ENCODE data around the gene FARP1.
"Not testable (repeated sequence)": the region's sequence is repeated elsewhere in the genome, so short reads cannot be mapped to it uniquely, and the experiment has no call there.

Gene FARP1

DNA sequence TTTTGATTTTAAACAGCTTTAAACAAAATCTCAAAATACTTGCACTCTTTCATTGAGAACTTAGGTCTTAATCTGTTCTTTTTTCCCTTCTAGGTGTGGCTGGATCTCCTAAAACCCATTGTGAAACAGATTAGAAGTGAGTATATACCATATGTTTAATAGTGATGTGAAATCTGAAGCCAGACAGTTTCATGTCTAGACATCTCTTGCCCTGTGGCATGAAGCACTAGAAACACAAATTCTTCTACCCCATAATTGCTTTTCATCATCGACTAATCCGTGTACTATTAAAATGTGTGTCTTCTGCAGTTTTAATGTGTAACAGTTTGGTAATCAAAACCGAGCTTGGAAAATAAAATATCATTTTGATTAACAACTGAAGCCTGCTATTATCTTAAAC is 222.4 kb downstream of the FARP1 start:
- no peak for DNase-seq (ENCODE audit: low read depth in 2 of 2)

- DNase-seq (ENCODE audit: low read depth in 2 of 2): no peak
Measured at GRCh38 chr13:98366010-98366409, 223.1 kb downstream of the FARP1 start.

DNA sequence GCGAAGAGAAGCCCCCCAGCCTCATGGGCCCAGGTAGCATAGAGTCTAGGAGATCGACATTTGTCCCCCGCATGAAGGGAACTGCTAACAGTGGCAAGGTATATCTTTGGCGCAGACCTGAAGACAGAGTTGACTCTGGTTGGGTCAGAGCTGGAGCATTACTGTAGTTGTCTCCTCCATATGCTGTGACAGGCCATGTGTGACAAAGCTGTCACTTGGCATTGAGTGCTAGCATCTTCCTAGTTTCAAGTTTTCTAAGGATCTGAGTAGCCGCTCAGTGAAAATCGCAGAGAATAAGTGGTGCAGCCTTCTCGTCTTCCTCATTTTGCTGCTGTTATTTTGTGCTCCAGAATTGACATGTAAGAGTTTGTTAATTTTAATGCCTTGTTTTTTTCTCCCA is 223.5 kb downstream of the FARP1 start:
- DNase-seq (ENCODE audit: low read depth in 2 of 2): no peak

DNA sequence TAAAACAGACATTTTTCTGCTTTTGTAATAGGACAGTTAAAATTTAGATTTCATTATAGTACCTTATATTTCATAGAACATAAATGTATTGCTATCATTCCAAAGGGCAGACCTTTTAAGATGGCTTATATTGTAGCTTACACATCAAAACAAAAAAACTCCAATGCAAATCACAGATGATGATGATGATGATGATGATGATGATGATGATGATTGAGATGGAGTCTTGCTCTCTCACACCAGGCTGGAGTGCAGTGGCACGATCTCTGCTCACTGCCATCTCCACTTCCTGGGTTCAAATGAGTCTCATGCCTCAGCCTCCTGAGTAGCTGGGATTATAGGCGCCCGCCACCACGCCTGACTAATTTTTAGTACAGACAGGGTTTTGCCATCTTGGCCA is 224.1 kb downstream of the FARP1 start:
- DNase-seq (ENCODE audit: low read depth in 2 of 2): no peak

GRCh38 chr13:98368019-98368418 is 225.1 kb downstream of the FARP1 start:
- no peak for DNase-seq (ENCODE audit: low read depth in 2 of 2)

GRCh38 chr13:98369520-98369919 is 226.6 kb downstream of the FARP1 start:
- not testable (repeated sequence) for DNase-seq (ENCODE audit: low read depth in 2 of 2)

DNA sequence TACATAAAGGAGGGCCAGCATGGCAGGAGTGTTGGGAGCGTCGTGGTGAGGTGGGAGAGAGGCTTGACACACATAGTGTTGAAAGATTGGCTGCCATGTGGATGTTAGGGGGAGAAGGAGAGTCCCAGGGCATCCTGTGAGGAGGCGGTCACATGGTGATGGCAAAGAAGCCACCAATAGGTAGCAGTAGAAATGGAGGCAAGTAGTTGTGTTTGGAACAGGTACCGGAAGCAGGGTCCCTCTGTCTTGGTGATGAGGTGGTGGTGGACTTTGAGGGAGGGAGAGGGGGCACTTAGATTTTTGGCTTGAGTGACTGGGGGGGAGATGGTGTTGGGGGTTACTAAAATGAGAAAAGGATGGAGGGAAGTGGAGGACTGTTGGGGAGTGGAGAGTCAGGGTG is 227.4 kb downstream of the FARP1 start:
- DNase-seq (ENCODE audit: low read depth in 2 of 2): no peak

- DNase-seq (ENCODE audit: low read depth in 2 of 2): no peak
Measured at GRCh38 chr13:98370806-98371515, 228.1 kb downstream of the FARP1 start.

GRCh38 chr13:98371516-98372023 is 228.7 kb downstream of the FARP1 start:
- DNase-seq (ENCODE audit: low read depth in 2 of 2): no peak

- DNase-seq (ENCODE audit: low read depth in 2 of 2): no peak
Measured at GRCh38 chr13:98372876-98373275, 230.0 kb downstream of the FARP1 start.

DNA sequence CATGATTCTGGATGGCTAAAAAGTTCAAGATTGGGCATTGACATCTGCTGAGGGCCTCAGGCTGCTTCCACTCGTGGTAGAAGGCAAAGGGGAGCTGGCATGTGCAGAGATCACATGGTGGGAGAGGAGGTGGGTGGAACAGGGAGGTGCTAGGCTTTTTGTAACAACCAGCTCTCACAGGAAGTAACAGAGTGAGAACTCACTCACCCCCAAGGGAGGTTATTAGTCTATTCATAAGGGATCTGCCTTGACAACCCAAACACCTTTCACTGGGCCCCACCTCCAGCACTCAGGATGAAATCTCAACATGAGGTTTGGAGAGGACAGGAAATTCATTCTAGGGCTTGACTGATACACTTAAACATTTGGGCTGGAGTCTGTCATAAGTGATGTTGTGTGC is 231.9 kb downstream of the FARP1 start:
- DNase-seq (ENCODE audit: low read depth in 2 of 2): no peak

DNA sequence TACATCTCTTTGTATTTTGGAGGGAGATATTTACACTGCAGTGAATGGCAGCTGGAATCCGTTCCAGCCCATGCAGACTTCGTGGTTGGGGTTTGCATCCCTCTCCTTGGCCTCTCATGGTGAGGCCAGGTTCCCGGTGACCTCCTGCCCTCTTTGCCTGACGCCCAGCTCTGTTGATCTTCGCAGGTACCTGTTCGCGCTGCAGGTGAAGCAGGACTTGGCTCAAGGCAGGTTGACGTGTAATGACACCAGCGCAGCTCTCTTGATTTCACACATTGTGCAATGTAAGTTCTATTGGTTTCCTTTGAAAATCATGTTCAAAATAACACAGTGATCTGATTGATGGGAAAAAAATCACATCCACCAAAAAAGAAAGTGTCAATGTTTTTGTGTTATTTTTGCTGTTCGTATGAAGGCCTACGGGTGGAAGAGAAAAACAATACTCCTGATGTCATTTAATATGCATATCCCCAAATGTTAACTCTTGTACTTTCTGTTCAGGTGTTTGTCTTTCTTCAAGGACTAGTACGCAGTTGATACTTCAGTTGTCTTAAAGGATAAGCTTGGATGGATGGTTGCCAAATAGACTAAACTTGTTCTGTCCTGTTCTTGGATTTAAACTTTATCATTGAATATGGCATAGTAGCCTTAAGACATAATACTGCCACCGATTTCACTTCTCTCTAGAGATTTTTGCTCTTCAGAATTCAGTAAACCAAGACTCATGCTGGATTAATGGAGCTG is 234.9 kb downstream of the FARP1 start:
- DNase-seq (ENCODE audit: low read depth in 2 of 2): no peak

GRCh38 chr13:98384739-98385138 is 241.8 kb downstream of the FARP1 start:
- DNase-seq (ENCODE audit: low read depth in 2 of 2): no peak

DNA sequence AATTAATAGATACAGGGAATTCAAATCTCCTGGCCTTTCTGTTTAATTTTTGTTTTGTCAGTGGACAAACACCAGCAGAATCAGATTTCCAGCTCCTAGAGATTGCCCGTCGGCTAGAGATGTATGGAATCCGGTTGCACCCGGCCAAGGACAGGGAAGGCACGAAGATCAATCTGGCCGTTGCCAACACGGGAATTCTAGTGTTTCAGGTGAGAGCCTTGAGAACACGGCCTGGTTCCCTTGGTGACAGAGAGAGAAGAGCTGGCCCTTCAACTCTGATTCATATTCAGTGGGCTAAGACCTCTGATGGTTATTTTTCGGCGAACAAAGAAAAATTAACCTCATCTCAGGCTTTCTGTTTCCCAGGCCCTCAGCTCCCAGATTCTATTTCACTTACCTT is 242.7 kb downstream of the FARP1 start:
- DNase-seq (ENCODE audit: low read depth in 2 of 2): no peak

- no peak for DNase-seq (ENCODE audit: low read depth in 2 of 2)
Measured at GRCh38 chr13:98386637-98387036, 243.7 kb downstream of the FARP1 start.

- DNase-seq (ENCODE audit: low read depth in 2 of 2): no peak
Measured at GRCh38 chr13:98389319-98389718, 246.4 kb downstream of the FARP1 start.

DNA sequence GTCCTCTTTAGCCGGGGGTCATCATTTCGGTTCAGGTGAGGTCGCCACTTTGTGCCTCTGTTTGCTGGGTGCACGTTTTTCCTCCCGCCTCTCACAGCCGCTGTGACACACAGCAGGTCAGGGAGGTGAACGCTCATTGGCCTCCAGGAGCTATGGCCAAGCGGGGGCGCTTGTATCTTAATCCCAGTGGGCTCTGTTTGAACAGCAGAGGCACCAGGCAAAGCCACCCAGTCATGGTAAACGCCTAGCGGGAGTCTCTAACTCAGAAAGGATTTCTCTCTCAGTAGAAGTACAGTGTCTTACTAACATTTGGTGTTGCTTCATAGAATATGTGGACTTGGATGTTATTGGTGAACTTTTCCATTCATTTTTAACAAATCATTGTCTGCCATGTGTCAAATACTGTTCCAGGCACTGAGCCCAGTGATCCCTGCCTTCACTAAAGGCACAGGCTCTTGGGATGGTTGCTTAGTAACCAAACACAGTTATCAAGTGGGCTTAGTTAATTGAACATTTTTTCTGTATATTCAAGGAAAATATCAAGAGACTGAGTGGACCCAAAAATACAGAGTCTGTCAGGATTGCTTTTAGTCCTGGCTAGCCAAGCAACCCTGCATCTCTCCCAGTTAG is 247.3 kb downstream of the FARP1 start:
- DNase-seq (ENCODE audit: low read depth in 2 of 2): no peak

DNA sequence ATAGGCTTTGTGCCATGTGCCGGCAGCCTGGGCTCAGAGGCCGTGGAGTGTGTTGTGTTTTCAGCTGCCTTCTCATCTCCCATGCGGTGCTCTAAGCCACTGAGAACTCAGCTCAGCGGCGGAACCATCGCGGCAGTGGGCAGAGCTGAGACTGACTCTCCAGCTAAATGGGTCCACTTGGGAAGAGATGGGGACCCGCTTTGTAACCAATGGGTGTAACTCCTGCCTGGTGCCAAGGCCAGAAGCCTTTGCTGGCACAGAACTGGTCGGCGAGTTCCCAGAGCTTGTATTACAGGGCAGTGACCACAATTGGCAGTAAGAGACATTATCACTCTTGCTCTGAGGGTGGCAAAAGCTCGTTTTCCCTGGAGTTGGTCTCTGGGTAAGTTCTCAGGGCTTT is 251.0 kb downstream of the FARP1 start:
- DNase-seq (ENCODE audit: low read depth in 2 of 2): no peak

DNA sequence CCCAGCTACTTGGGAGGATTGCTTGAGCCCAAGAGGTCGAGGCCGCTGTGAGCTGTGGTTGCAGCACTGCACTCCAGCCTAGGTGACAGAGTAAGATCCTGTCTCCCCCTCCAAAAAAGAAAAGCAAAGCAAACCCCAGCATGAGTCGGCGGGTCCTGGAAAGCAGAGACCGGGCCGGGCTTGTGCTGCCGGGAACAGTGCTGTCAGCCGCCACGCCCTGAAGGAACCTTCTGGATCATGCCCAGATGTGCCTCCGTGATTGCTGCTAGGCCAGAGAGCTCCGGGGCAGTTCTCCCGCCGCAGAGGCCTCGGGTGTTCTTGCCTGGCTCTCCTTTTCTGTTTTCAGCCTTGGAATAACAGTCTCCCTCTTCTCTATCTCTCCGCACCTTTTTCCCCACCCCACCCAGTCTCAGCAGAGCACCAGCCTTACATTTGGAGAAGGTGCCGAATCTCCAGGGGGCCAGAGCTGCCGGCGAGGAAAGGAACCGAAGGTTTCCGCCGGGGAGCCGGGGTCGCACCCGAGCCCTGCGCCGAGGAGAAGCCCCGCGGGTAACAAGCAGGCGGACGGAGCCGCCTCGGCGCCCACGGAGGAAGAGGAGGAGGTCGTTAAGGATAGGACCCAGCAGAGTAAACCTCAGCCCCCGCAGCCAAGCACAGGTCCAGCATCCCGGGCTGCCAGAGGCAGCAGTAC is 252.1 kb downstream of the FARP1 start:
- DNase-seq (ENCODE audit: low read depth in 2 of 2): no peak

- DNase-seq (ENCODE audit: low read depth in 2 of 2): no peak
Measured at GRCh38 chr13:98396071-98396710, 253.3 kb downstream of the FARP1 start.

GRCh38 chr13:98397221-98397620 is 254.3 kb downstream of the FARP1 start:
- no peak for DNase-seq (ENCODE audit: low read depth in 2 of 2)

DNA sequence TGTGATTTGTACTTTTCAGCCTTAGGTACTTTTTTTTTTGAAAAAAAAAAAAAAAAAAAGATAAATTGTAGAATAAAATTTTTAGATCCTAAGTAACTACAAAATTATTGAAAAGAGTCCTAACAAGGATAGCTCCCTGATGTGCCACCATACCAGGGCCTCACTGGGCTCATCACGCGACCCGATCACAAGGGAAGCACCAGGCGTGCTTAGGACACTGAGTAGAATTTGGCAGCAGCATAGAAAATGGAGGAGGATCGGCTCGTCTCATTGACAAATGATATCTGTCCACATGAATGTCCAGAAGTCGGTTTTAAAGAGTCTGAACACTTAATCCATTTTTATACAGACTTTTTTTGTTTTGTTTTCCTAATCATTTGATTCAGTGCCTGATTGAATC is 255.0 kb downstream of the FARP1 start:
- no peak for DNase-seq (ENCODE audit: low read depth in 2 of 2)

Measured in stimulated activated CD4-positive, alpha-beta T cell treated with anti-CD3 and anti-CD28 coated beads, Interleukin-1b, Interleukin-23, amount 100 ng/mL, for 4 hours (primary cell).